Upper lobe of right lung (tissue), 1 donor: Measurements from ENCODE around the gene POM121C. TPM values are rescaled to one million over a fixed set of nuclear protein-coding genes. Genes with fewer than 3 reads are reported as not detected.
A peak's percentile ranks its signal among the peaks of the same experiment; 100 is the strongest.
"Not testable (repeated sequence)": the region's sequence is repeated elsewhere in the genome, so short reads cannot be mapped to it uniquely, and the experiment has no call there.

Experiments
- ATAC-seq: fragments of 200-7000 bp; cut with Tn5 transposase; one replicate; pipeline ENCODE4 v1.9.1; 2020; ENCODE audit warnings: mild to moderate bottlenecking, moderate library complexity
- DNase-seq: peaks from one replicate; pipeline ENCODE4 v3.0.0-alpha.2; 2020
- H3K27ac ChIP-seq: fragments of 200-600 bp; one replicate; pipeline ENCODE4 v1.8.0; 2022
- H3K27me3 ChIP-seq: fragments of 200-600 bp; one replicate; pipeline ENCODE4 v1.8.0; 2022; ENCODE audit warnings: mild to moderate bottlenecking
- H3K36me3 ChIP-seq: fragments of 200-600 bp; one replicate; pipeline ENCODE4 v1.8.0; 2022
- H3K4me1 ChIP-seq: fragments of 200-600 bp; one replicate; pipeline ENCODE4 v1.8.0; 2022
- H3K4me3 ChIP-seq: fragments of 200-600 bp; one replicate; pipeline ENCODE4 v1.8.0; 2022; ENCODE audit warnings: mild to moderate bottlenecking
- H3K9me3 ChIP-seq: fragments of 200-600 bp; one replicate; pipeline ENCODE4 v1.8.0; 2022
- intact Hi-C: fragments of 100-400 bp; cut with DNase I; formaldehyde crosslinking; loops from one replicate; pipeline ENCODE4 v1.11.0; 2022
- total RNA-seq: library from RNA; stranded (reverse); fragmentation: NEBNext Ultra II Directional; extraction: Animal tissue kit (Norgen Biotek cat#: 25700); gene quantifications from one replicate; pipeline ENCODE4 v1.2.1, GENCODE V29; 2021
- donor health status: DM: no; HTN: yes; CAD: no; lungs with severe emphysema.

POM121C gene
- total RNA-seq, 1 donor from 2014 or later, result 38.5 TPM

- DNase-seq, intact Hi-C loops, H3K4me3 ChIP-seq, H3K27me3 ChIP-seq, H3K9me3 ChIP-seq, H3K4me1 ChIP-seq, H3K36me3 ChIP-seq, H3K27ac ChIP-seq: not testable (repeated sequence)
- peak; percentile 91 for ATAC-seq
These were observed 82.3 kb downstream of the POM121C start for GRCh38 chr7:75403455-75404443.

- H3K27me3 ChIP-seq, DNase-seq, H3K4me3 ChIP-seq, intact Hi-C loops, ATAC-seq, H3K27ac ChIP-seq, H3K4me1 ChIP-seq, H3K9me3 ChIP-seq, H3K36me3 ChIP-seq: not testable (repeated sequence)
These were observed 85.5 kb downstream of the POM121C start for GRCh38 chr7:75400575-75400974.

DNA sequence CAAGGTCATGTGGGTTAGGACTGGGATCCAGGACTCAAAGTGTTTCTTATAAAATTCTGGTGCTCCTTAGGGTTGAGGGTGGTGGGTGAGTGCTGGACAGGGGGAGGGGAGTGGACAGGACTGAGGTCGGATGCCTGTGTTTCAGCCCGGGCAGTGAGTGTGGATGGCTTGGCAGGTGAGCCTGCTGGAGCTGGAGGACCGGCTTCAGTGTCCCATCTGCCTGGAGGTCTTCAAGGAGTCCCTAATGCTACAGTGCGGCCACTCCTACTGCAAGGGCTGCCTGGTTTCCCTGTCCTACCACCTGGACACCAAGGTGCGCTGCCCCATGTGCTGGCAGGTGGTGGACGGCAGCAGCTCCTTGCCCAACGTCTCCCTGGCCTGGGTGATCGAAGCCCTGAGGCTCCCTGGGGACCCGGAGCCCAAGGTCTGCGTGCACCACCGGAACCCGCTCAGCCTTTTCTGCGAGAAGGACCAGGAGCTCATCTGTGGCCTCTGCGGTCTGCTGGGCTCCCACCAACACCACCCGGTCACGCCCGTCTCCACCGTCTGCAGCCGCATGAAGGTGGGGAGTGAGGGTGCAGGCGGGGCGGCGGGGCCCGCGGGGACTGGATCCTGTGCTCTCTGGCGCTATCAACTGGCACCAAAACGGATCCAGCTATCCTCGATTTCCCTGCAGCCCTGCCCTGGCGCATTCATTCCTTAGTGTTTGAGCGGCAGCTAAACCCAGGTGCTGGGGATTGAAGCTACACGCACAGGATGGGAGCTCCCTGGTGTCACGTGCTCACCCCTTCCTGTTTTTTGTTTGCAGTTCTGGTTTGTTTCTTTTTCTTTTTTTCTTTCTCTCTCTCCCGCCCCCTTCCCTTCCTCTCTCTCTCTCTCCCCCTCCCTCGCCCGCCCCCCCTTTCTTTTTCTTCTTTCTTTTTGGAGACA, 87.1 kb downstream of the POM121C start:
- H3K27me3 ChIP-seq, H3K27ac ChIP-seq, H3K9me3 ChIP-seq, H3K4me1 ChIP-seq, intact Hi-C loops, H3K4me3 ChIP-seq, H3K36me3 ChIP-seq: not testable (repeated sequence)
- ATAC-seq (peak; percentile 25), DNase-seq (peak; percentile 37)

DNA sequence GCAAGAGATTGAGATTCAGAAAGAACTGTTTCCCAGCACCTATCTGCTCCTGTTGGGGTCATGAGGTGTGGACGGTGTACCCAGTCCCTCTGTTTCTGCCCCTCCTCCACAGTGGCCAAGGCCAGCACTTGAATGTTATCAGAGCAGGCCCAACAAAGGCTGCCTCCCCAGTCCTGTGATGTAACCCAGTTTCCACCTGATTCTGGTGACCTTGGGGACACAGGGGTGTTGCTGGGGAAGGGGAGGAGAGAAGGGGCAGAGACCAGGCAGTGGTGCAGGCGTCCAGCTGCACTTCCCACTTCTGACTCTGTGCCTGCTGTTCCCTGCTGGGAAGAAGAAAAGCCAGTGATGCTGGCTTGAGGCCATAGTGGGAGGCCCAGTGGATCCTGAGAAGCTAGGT, 88.2 kb downstream of the POM121C start:
- H3K9me3 ChIP-seq, H3K4me3 ChIP-seq, DNase-seq, intact Hi-C loops, ATAC-seq, H3K36me3 ChIP-seq, H3K27ac ChIP-seq, H3K27me3 ChIP-seq, H3K4me1 ChIP-seq: not testable (repeated sequence)

DNA sequence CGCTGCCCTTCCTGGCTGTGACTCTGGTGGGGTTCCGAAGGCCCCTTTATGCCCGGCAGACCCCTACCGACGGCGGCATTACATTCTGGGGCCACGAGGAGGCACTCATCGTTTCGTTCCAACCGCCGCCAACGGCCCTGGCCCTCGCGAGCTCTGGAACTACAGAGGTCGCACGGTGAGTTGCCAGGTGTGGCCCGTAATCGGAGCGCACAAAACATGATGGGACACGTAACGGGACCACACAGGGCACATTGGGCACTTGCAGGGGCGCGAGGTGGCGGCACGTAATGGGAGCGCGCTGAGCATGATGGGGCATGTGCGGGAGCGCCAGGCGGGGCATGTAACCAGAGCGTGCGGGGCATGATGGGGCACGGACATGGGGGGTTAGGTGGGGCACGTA, 90.8 kb downstream of the POM121C start, which contains the start of gene TRIM73:
Gene TRIM73 (plus strand): TSS at position 301 of the 400 bp plus-strand sequence. CDS start 3,305 bp downstream, outside the sequence.
- H3K36me3 ChIP-seq, DNase-seq, intact Hi-C loops, H3K27ac ChIP-seq, H3K27me3 ChIP-seq, H3K4me1 ChIP-seq, H3K4me3 ChIP-seq, H3K9me3 ChIP-seq: not testable (repeated sequence)
- peak; percentile 25 for ATAC-seq

DNA sequence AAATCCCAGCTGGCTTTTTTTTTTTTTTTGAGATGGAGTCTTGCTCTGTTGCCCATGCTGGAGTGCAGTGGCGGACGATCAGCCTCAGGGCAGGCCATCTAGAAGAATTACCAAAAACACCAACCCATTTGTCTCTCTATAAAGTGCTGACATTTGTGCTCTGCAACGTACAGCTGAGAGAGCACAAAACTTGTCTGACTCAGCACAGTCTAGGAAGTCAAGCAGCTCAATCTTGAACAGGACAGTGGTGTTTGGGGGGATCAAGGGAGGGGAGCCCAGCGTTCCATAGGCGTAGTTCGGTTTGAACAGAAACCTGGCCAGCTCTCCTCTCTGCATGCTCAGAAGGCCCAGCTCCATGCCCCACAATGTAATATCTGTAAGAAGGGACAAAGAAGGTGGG, 92.9 kb downstream of the POM121C start:
- intact Hi-C loops, ATAC-seq, H3K36me3 ChIP-seq, H3K4me1 ChIP-seq, DNase-seq, H3K4me3 ChIP-seq, H3K9me3 ChIP-seq, H3K27me3 ChIP-seq, H3K27ac ChIP-seq: not testable (repeated sequence)

DNA sequence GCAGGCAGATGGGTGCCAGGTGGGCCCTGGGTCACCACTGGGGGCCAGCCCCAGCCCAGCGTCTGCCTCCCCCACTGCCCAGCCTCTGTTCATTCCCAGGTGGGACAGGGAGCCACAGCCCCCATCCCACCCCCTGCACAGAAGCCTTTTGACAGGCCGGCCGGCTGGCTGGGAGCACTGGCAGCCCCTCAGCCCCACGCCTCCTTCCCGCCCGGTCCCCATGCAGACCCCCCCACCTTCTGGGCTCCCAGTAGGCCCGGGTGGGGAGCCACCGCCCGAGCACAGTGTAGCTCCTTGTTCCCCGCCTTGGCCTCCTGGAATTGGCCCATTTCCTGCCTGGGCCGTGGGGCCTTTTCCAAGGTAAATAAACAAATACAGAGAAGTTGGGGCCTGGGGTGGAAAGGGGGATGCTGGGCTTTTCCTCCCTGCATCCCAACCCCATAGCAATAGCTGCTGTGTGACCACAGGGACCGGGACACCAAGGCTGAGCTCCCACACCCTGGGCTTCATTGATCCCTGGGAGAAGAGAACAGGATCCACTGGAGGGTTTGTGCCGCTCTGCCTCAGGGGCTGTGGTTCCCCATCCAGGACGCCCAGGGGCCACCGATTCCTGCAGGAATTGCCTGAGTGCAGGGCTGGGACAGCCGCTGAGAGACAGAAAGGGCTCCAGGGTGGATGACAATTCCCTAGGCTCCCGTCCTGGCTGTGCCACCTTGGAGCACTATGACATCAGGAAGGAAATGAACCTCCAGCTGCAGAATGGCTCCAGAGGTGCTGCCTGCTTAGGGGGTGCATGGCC, 111.4 kb downstream of the POM121C start:
- H3K27me3 ChIP-seq, H3K27ac ChIP-seq, H3K4me1 ChIP-seq, H3K9me3 ChIP-seq, H3K36me3 ChIP-seq, intact Hi-C loops, H3K4me3 ChIP-seq, DNase-seq: not testable (repeated sequence)
- ATAC-seq, result peak; percentile 46

DNA sequence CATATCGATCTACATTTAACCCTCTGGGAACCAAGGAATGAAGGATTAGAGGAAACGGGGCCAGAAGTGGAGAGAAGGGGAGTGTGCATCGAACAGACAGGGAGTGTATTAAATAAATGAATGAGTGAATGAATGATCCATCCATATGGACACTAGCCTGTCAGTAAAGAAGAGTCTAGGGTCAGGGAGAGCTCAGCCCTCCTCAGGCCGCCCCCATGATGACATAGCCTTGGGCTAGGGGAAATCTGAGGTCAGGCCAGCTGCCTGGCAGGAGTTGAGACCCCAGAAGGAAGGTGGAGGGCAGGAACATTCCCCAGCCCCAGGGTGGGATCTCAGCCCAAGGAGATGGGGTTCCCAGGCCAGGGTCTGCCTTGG, 112.0 kb downstream of the POM121C start:
- H3K27me3 ChIP-seq, intact Hi-C loops: not testable (repeated sequence)
- peak; percentile 40 for ATAC-seq

DNA sequence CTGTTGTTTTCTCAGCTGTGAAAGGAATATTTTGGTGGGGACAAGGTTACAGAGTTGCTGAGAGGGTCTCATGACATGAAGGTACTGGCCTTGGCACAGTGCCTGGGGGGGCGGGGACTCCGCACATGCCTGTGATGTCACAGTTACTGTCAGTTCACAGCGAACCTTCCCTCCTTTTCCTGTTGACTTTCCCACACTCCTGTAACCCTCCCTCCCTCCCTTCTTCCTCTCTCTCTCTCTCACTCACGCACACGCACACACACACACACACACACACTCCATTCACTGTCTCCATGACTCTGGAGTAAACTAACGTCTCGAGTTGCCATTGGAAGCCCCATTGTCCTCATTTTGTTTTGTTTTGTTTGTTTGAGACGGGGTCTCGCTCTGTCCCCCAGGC, 118.8 kb downstream of the POM121C start:
- H3K4me3 ChIP-seq, H3K4me1 ChIP-seq, H3K27me3 ChIP-seq, DNase-seq, H3K36me3 ChIP-seq, intact Hi-C loops, H3K9me3 ChIP-seq, ATAC-seq, H3K27ac ChIP-seq: not testable (repeated sequence)

More for the DNA sequence above, 112.0 kb downstream of the POM121C start:
- not testable (repeated sequence) for DNase-seq, H3K27ac ChIP-seq, H3K4me3 ChIP-seq, H3K36me3 ChIP-seq, H3K9me3 ChIP-seq, H3K4me1 ChIP-seq

Other genes starting within 250 kb of the POM121C start
- 4.4 TPM for gene TRIM73, start 90.7 kb downstream of the POM121C start, total RNA-seq
- not detected for gene SPDYE5, start 6.0 kb upstream of the POM121C start, total RNA-seq